HG03159 (cell line): ENCODE measurements around the gene MYEOV.

Source experiments
- ATAC-seq: cut with Tn5 transposase; IDR thresholded peaks from one replicate; pipeline ENCODE4 v1.9.1; 2021; ENCODE audit warnings: mild to moderate bottlenecking, moderate library complexity; ENCODE audit not compliant: unreplicated experiment

MYEOV gene

DNA sequence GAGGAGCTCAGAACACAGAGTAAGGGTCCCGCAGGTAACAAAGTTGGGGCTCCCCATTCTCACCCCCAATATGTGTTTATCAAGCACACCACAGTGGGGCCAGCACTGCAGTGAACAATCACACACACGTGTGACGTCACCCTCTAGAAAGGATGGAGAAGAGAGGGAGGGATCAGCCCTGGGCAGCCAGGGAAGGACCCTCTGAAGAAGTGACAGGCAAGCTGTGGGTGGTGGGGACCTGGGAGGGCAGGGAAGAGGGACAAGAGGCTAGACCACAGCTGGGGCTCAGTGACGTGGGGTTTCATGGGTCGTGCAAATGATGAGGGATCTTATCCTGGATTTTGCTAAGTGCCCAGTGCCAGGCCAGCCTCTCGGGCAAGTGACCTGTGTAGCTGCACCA lies 28.7 kb upstream of the MYEOV start:
- ATAC-seq: no peak

DNA sequence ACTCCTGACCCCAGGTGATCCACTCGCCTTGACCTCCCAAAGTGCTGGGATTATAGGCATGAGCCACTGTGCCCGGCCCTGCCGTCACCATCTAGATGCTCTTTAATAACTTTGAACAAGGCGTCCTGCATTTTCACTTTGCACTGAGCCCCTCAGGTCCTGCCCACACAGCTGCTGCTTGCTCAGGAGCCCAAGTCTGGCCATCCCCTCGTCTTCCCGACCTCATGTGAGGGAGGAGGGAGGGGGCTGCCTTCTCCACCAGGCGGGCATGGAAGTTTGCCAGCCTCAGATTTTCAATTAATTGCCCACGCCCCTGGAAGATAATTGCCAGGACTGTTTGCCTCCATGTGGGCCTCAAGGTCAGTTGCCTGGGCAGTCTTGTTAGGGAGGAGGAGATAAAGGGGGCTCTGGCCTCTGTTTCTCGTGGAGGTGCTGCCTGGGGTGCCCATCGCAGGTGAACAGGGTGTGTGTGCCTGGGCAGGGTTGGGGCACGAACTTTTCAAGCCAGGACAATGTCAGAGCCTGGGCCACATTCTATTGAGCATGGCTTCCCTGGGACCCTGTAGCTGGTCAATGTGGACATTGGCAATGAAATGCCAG lies 27.9 kb upstream of the MYEOV start:
- ATAC-seq: no peak

DNA sequence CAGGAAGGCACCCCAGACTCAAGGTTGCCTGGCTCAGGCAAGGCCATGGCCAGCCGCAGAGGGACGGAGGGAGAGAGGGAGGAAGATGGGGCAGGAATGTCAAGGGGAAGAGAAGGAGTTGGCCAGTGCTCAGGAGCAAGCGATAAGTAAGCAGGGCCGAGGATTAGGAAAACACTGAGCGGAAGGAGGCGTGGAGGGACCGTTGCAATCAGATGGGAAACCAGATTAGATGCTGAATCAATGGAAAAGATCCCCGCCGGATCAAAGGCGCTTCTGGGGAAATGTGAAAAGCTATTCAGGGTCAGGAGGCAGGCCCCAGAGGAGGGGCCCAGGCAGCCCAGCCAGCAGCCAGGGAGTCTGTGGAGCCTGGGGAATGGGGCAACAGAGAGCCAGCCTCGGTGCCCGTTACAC lies 26.6 kb upstream of the MYEOV start:
- no peak for ATAC-seq

DNA sequence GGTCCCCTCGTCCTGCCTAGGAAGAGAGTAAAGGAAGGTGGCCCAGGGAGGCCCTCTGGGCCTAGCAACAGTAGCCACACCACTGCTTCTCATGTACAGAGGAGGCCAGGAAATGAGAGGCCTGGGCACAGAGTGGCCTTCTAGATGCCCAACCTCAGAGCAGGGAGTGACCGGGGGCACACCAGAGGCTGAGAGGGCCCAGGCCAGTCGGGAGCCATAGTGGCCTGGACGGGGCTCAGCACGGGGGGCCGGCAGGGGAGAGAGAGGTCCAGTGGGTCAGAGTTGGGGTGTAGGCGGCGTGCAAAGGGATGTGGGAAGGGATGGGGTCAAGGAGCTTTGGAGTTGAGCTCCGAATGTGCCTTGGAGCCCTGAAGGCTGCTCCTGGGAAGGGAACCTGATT lies 25.0 kb upstream of the MYEOV start:
- ATAC-seq: no peak

DNA sequence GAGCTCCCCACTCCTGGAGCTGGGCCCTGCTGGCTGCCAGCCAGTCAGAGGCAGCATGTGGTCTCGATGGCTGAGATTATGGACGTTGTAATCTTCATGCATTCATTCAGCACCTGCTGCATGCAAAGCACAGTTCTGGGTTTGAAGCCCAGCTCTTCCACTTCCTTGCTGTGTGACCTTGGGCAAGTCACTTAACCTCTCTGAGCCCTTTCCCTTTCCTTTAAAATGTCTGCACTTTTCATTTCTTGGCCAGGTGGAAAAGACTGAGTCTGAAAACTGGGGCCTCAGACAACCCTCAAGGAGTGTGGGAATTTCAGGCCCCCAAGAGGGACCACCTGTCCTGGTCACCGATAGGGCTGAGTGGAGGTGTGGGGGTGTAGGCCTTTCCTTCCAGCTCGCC lies 24.6 kb upstream of the MYEOV start:
- no peak for ATAC-seq

GRCh38 chr11:69269926-69270697 lies 23.8 kb upstream of the MYEOV start:
- no peak for ATAC-seq

DNA sequence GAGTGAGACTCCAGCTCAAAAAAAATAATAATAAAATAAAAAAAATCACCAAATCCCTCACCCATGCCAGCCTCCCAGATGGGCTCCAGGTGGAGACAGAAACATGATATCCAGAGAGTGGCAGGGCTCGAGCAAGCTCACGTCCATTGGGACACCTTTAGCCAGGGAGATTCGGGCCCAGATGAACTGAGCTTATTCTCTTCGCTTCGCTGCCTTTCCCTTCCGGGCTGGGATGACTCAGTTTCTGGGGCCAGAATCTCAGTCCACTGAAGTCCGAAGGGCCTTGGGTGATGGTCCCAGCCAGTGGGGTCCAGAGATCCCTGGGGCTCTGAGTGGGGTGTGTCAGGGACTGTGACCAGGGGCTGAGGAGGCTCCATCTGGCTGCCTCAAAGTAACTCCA lies 23.0 kb upstream of the MYEOV start:
- ATAC-seq: no peak

GRCh38 chr11:69272055-69272454 lies 21.9 kb upstream of the MYEOV start:
- ATAC-seq: no peak

GRCh38 chr11:69272831-69273485 lies 21.0 kb upstream of the MYEOV start:
- no peak for ATAC-seq

DNA sequence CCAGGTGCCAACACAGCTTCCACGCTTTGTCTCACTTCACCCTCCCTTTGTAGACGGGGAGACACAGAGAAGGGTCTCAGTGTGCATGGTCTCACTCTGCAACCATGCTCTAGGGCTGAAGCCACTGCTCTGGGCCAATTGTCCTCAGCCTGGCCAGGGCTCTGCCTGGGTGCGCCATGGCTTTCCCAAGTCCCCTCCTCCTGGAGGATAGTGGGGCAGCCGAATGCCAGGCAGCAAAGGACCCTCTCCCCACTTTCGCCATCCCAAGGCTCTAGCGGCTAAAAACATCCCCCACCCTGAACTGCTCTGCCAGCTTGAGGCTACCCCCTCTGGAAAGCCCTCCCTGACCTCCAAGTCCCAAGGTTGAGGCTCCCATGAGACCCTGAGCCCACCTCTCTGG lies 20.4 kb upstream of the MYEOV start:
- no peak for ATAC-seq

- no peak for ATAC-seq
Measured at GRCh38 chr11:69274531-69275016, 19.4 kb upstream of the MYEOV start.

DNA sequence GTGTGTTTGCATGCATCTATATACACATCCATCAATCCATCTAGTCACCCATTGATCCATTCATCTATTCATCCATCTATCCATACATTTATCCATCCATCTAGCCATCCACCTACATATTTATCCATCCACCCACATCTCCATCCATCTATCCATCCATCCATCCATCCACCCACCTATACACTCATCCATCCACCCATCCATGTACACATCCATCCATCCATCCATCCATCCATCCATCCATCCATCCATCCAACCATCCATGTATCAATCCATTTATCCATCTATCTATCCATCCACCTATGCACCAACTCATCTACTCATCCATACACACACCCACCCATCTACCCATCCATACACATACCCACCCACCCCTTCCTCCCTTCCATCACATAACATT lies 18.8 kb upstream of the MYEOV start:
- no peak for ATAC-seq

GRCh38 chr11:69276165-69276564 lies 17.8 kb upstream of the MYEOV start:
- no peak for ATAC-seq

DNA sequence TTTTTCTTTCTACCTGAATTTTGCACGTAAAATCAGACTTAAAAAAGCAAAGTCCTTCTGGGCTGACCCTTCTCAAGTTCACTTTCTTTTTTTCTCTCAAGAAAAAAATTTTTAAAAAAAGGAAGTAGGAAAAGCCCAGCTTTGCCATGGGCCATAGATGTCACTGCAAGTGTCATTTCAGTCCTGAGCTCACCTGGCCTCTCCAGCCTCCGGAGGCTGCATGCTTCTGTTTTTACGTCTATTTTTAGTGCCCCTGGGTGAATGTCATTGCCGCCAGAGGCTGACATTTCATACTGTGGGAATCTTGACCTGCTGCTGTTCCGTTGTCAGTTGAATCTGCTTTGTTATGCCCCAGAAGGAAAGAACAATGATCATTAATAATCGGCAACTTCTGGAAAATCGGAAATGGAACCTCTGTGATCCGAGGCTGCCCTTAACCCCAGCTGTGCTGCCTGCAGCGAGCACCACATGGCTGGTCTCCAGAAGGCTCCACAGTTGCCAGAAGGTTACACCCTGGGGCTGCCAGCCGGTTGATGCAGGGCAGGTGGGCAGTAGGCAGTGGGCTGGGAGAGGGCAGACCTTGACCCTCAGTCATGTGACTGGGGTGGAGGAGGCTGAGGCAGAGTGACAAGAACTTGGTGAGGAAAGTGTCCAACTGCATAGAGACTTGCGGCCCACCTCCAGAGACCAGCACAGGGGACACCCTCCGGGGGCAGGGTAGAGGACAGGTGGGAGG lies 16.7 kb upstream of the MYEOV start:
- ATAC-seq: peak; percentile 53

DNA sequence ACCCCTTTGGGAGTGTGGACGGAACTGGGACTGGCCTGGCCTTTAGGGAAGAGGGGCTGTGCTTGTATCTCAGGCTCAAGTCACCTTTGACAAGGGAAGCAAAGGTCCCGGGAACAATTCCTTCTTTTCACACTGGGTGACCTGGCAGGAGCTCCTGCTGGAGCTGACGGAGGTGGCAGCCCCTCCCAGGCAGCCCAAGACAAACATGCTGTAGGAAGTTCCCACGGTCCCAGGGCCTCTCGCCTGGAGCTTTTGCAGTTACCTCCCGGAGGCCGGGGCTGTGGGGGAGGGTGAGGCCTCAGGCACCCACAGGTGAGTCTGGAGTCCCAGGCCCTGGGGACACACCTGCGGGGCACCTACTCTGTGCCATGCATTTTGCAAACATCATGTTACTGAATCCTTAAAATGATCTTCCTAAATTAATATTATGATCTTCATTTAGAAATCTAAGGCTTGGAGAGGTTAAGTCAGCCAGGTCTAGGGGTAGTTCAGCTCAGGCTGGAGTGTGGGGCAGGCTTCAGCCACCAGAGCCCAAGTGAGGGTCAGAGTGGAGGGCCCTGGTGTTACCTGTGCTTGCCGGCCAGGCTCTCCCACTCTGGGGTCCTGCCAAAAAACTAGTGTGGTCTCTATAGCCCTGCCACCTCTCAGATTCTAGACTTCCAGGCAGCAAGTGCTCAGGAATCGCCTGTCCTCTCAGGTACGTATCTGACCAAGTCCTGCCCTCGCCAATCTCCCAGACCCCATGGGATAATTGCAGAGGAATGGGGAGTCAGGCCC lies 15.7 kb upstream of the MYEOV start:
- no peak for ATAC-seq

- no peak for ATAC-seq
Measured at GRCh38 chr11:69280451-69280850, 13.5 kb upstream of the MYEOV start.

DNA sequence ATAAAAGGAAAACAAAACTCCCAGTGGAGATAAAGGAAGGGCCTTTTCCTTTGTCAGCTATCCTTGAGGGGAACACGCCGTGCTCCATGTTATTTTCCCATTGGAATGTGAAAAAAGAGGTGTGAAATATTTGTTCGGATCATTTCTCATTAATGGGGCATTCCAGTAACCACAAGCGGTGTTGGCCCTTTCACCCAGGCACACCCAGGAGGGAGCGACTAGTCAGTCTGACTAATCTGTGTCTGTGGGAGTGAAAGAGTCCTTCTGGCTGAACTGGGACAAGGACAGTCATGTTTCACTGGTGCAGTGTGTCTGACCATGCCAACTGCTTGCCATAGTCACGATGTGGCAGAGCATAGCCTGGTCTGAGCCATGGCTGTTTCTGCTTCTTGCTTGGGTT lies 13.0 kb upstream of the MYEOV start:
- no peak for ATAC-seq

DNA sequence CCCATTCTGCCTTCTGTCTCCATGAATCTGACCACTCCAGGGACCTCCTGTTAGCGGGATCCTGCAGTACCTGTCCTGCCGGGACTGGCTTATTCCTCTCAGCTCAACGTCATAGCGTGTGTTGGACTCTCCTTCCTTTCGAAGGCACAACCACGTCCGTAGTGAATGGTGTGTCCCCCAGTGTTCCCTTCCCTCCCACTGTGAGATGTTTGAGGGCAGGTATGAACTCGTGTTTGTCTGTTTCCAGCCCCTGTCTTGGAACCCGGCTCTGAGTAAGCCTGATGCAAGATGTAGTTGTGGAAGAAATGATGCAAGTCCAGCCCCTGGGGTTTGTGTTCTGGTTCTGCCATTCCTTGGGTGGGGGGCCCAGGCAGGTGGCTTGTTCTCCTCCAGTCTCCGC lies 10.5 kb upstream of the MYEOV start:
- ATAC-seq: no peak

DNA sequence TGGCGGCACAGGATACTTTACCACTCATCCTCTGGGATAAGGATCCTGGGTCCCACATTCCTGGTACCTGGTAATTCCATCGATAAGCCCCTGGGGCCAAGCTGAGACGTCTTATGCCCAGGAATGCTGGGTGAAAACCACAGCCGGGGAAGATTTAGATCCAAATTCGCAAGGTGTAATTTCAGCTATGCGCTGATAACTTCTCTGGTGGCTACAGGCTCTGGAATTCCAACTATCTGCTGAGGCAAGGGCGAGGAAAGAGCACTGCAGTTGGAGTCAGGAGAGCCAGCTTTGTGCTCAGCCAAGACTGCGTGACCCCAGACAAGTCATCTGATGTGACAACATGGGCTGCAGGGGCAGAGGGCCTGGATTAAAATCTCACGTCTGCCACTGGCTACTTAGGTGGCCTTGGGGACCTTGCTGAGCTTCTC lies 9.9 kb upstream of the MYEOV start:
- ATAC-seq: no peak

DNA sequence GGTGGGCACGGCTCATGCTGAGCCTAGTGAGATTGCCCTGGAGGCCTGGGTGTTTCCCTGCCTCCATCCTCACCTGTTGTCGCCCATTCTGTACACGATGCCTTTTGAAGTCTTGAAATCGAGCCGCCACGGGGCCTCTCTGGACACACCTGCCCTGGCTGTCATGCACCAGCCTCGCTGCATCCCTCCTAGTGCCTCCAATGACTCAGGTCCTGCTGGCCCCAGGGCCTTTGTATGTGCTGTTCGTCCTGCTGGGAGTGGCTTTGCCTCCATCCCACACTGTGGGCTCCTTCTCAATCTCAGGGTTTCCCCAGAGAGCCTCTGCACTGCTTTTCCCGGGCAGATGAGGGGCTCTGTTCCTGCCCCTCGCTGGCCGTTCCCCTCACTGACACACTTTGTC lies 8.9 kb upstream of the MYEOV start:
- no peak for ATAC-seq

DNA sequence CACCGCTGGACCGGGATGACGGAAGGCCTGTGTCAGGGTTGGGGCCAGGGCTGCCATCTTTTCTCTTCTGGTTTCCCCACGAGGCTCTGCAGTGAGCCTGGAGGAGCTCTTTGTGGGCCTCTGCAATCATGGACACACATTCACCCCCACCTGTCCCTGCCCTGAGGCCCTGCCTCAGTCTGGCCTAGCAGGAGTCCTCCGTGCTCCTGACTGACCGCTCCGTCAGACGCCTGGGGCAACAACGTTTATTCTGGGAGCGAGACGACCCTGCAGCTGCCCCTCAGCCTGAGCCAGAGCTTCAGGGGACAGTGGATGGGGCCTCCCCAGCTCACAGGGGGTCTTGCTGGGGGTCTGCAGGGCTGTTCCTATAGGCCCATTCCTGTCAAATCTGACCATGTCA lies 8.2 kb upstream of the MYEOV start:
- ATAC-seq: no peak
